GM18508 (cell line): ENCODE results near the gene MRPL4.
"Not testable (repeated sequence)": the region's sequence is repeated elsewhere in the genome, so short reads cannot be mapped to it uniquely, and the experiment has no call there.

Experiments used
- ATAC-seq: cut with Tn5 transposase; IDR thresholded peaks from one replicate; pipeline ENCODE4 v1.9.1; 2021; ENCODE audit warnings: moderate number of reproducible peaks; ENCODE audit not compliant: insufficient read depth, unreplicated experiment

MRPL4 gene

GRCh38 chr19:10228920-10229319 is 23.1 kb upstream of the MRPL4 start:
- ATAC-seq, result no peak

GRCh38 chr19:10230173-10230860 is 21.7 kb upstream of the MRPL4 start:
- ATAC-seq, result no peak

GRCh38 chr19:10230861-10231611 is 21.0 kb upstream of the MRPL4 start, which contains the start of gene S1PR2:
Gene S1PR2 (minus strand): TSS chr19:10231331. CDS start chr19:10224905, 6,426 bp downstream.
- ATAC-seq, result no peak

GRCh38 chr19:10231612-10232228 is 20.3 kb upstream of the MRPL4 start:
- no peak for ATAC-seq

- ATAC-seq, result no peak
Observed at GRCh38 chr19:10233946-10234345, 18.1 kb upstream of the MRPL4 start.

GRCh38 chr19:10235003-10235402 is 17.0 kb upstream of the MRPL4 start:
- ATAC-seq, result no peak

GRCh38 chr19:10235409-10235808 is 16.6 kb upstream of the MRPL4 start:
- not testable (repeated sequence) for ATAC-seq

- no peak for ATAC-seq
Observed at GRCh38 chr19:10237702-10238101, 14.3 kb upstream of the MRPL4 start.

GRCh38 chr19:10238172-10238783 is 13.7 kb upstream of the MRPL4 start:
- ATAC-seq, result no peak

- ATAC-seq, result not testable (repeated sequence)
Observed at GRCh38 chr19:10241826-10242449, 10.1 kb upstream of the MRPL4 start.

GRCh38 chr19:10243606-10244005 is 8.4 kb upstream of the MRPL4 start:
- ATAC-seq, result no peak

- no peak for ATAC-seq
Observed at GRCh38 chr19:10245189-10245939, 6.7 kb upstream of the MRPL4 start.

- ATAC-seq, result no peak
Observed at GRCh38 chr19:10246511-10246910, 5.5 kb upstream of the MRPL4 start.

GRCh38 chr19:10252707-10253106 is 693 bp downstream of the MRPL4 start:
- no peak for ATAC-seq

- ATAC-seq, result no peak
Observed at GRCh38 chr19:10254244-10254643, 2.2 kb downstream of the MRPL4 start.

- ATAC-seq, result no peak
Observed at GRCh38 chr19:10255358-10255757, 3.3 kb downstream of the MRPL4 start.

GRCh38 chr19:10256551-10256950 is 4.5 kb downstream of the MRPL4 start:
- ATAC-seq, result no peak

GRCh38 chr19:10256970-10257615 is 5.1 kb downstream of the MRPL4 start:
- no peak for ATAC-seq

- no peak for ATAC-seq
Observed at GRCh38 chr19:10258080-10258710, 6.2 kb downstream of the MRPL4 start.
